HG02763 (cell line): ENCODE measurements around the gene TEKT3.

Experiments used
- ATAC-seq: cut with Tn5 transposase; IDR thresholded peaks from one replicate; pipeline ENCODE4 v1.9.1; 2021; ENCODE audit warnings: mild to moderate bottlenecking, moderate library complexity; ENCODE audit not compliant: unreplicated experiment

Gene TEKT3

DNA sequence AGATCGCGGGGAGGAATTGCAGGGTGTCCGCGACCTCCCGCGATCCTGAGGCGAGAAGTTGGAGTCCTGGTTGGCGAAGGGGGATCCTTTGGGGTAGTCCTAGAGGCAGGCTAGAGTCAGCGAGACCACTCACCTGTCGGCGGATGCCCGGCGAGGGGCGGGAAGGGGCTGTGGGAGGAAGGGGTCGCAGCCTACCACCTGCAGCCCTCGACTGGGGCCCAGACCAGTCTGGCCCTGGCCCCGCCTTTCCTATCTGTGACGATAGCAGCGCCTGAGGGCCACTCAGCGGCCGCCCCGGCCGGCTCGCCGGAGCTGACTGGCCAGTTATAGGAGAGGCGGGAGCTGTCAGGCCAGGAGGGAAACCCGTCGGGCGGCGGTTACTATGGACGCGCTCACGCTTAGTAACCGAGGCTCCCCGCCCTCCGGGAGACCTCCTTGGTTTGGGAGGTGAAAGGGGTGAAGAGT, at the start of gene TEKT3:
TSS of gene TEKT3 (minus strand) at position 213 of the 465 bp plus-strand sequence. CDS start 10,012 bp downstream, outside the sequence.
- ATAC-seq: no peak

DNA sequence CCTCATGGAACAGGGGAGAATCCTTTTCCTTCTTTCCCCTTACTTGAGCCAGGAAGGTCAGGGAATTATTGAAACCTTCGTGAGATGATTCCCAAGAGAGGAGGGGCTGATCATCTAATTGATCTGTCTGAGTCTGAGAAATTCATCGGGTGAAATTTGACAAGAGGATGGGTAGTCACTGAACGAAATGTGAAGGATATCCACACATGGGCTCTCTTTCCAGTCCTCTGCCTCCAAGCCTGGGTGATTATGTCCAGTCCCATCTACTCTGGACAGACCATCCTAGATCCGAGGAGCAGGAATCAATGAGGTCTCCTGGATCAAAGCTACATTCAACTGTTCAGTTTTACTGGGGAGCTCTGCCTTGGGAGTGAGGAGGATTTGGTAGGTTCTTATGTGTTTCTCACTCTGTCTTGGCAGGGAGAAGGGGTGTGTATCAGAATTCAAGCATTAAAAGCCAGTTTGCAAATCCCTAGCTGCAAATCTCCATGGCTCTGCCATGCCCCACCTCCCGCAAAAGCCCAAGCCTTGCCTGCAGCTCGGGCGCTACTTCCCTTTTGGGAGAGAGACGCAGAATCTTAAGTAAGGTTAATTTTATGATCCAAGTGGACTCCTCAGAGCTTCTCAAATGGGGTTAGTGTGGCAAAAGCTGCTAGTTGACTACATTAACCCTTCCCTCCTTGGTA, 47.1 kb upstream of the TEKT3 start:
- no peak for ATAC-seq

DNA sequence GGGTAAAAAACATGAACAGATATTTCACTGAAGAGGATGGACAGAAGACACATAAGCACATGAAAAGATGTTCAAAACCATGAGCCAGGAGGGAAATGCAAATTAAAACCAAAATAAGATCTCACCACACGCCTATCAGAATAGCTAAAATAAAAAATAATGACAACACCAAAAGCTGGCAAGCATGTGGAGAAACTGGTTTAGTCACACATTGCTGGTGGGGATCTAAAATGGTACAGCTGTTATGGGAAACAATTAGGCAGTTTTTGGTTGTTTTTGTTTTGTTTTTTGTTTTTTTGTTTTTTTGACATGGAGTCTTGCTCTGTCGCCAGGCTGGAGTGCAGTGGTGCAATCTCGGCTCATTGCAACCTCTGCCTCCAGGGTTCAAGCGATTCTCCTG, 44.7 kb upstream of the TEKT3 start:
- no peak for ATAC-seq

DNA sequence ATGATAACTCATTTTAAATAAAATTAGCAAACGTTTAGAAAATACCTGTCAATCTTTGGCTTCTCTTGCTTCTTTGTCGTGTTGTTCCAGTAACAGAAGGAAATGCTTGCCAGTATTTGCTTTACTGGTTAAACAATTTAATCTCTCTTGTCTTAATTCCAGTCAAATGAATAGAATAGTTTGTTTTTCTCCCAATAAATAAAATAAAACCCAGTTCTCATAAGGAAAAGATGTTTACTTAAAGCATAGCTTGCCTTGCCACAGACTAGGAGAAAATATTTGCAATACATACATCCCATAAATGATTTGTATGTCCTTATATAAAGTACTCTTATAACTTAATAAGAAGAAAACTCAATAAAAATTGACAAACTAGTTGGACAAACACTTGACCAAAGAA, 43.9 kb upstream of the TEKT3 start:
- no peak for ATAC-seq

DNA sequence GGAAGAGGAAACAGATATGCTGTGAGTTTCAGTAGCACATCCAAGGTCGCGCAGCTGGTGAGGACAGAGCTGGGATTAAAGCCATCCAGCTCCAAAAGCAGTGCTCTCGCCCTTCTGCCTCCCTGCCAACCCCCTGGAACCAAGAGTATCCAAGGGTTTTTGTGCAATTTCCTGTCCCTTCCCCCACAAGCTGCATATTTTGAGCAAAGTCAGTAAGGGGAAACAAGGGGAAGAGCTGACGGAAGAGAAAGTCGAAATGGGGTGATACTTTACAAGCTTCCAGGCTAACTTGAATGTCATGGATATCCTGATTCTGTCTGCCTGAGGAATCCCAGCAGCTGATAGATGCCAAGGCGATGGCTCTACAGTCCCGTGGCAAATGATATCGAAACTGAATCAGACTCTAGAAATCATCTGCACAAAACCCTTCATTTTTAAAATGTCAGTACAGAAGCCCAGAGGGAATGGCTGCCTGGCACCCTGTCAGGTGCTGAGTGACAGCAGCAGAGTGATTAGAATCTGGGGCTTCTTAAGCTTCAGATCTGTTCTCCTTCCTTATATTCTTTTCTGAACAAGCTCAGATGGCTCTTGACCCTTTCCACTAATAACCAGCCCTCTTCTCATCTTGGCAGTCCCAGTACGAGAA, 42.9 kb upstream of the TEKT3 start:
- no peak for ATAC-seq

DNA sequence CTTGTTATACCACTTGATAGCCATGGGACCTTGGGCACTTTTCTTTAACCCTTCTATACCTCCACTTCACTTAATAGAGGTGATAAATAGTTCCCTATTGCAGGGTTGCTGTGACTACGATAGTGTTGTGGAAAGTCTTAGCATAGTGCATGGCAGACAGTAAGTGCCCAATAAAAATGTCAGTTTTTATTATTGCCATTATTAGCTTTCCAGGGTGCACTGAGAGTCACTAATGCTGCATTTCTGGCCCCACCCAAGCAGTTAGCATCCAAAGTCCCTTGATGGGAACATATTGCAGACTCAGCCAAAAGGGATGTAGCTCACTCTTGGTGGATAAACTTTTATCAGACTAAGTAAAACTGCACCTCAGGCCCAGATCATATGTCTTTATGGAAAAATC, 41.5 kb upstream of the TEKT3 start:
- ATAC-seq: no peak

DNA sequence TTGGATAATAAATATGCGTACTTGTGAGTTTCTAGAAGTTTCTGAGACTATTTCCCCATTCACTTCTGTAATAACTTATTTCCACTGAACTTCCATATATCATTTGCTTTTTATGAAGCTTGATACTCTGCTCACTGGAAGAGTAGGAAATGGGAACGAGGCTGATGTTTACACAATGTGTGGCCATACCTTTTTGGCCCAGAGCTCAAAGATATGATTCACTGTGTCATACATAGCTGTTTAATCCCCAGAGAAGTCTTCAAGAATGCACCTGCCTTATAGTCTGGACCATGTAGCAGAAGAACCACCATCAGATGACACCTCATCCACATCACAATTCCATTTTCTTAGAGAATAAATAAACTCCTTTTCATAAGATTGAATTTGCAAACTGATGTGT, 40.3 kb upstream of the TEKT3 start:
- no peak for ATAC-seq

DNA sequence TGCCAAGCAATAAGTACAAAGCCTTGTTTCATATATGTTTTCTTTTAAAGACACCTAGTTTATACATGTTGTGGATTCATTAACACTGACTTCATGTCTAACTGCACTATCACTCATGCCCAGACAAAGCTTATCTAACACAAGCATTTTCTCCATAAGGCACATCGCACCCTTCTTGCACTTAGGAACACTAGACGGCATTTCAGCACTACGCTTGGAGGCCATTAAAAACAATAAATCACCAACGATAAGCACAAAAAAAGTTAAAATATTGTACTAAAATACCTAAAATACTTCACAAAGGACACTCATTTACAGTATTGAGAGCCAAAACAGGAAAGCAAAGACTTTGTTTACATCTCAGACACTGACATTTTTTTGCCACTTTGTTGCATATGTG, 39.0 kb upstream of the TEKT3 start:
- no peak for ATAC-seq

DNA sequence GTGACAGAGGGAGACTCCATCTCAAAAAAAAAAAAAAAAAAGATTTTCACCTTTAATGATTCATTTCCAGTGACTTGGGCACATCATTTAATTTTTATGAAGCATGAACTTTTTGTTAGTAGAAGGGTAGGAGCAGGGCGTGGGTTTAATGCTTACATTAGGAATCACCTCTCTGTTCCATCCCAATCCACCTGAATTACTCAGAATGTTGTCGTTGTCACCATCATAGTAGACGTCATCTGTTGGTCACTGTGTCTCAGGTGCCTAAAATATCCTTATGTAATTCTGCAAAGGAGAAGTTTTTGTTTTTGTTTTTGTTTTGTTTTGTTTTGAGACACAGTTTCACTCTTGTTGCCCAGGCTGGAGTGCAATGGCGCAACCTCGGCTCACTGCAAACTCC, 38.3 kb upstream of the TEKT3 start:
- ATAC-seq: no peak

DNA sequence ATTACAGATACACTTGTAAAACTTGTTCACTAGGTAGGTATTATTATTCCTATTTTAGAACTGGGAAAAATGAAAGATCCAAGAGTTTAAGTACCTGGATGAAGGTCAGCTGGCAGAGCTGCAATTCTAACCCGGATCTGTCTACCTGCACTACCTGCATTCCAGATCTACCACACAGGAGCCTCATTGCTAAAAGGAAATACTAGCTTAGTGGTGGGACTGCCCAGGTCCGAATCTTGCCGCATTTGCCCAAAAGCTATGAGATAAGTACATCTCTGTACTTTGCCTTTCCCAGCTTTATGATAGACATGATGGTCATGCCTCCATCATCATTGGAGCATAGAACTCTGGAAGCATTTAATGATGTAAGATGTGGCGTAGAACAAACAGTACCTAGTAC, 36.8 kb upstream of the TEKT3 start:
- no peak for ATAC-seq

DNA sequence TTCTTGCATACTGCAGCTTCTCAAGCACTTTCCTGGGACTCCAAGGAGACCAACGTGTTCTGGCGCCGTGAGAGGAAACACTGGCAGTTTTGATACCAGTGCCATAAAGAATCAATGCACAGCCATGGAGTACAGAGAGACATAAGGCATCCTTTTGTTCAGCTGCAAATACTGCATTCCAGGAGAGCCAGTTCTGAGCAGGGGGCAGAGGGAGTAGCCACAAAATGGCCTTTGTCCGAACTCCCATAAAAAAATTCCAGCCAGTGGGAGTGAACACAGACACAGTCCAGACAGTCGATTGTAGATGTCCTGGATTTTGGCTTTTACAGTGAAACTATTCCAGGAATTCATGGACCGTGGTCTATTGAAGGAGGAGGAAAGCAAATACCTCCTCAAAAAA, 36.2 kb upstream of the TEKT3 start:
- no peak for ATAC-seq

DNA sequence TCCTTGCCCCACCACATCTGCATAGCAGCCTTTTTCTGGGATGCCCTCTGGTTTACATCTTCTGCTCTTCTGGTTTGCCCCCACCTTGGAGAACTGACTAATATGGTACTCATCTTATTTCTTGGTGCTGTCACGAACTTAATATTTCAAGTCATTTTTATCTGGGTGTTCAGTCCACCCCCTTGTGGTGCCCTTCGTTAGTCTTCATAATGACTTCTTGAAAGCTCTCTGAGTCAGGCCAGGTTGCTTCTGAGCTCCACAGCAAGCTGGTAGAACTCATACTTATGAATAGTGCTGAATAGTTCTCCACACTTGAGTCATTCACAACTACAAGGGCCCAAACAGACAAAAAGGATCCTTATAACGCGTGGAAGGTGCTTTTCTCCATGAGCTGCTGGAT, 35.8 kb upstream of the TEKT3 start:
- ATAC-seq: no peak

DNA sequence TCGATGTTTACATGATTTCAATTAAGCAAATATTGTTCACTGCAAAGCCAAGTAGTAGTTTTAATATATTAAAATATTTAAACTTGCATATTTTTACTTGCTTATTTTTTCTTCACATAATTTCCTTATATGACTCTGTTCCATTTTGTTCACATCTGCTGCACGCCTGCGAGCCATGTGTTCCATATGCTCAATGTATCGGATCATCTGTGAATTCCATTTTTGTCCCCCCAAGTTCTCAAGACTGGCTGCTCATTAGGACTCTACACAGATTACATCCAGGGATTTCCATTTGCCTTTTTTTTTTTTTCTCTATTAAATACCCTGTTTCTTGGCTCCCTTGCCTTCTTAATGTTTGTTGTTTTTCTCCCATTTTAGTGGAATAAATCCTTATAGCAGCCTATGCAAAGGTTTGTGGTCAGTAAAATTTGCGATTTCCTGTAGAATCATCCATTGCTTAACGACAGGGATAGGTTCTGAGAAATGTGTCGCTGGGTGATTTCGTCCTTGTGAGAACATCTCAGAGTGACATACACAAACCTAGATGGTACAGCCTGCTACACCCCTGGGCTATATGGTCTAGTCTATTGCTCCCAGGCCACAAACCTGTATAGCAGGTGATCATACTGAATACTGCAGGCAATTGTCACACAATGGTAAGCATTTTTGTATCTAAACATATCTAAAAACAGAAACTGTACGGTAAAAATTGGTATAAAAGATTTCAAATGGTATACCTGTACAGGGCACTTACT, 30.2 kb upstream of the TEKT3 start:
- no peak for ATAC-seq

DNA sequence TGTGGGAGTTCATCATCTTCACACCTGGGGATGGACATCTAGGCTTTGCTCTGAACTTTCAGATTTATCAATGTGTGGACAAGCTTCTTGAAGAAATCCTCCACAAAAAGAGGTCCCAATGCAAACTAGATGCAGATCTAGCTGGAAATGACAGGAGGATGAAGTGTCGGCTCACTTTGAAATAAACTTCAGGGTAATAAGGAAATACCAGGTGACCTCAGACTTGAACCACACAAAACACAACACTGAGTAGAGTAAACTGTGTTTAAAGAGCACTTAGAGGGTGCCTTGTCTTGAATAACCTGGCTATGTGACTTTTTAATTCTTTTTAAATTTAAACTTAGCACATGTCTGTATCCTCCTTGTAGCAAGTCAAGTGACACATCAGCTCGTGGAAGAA, 27.2 kb upstream of the TEKT3 start:
- no peak for ATAC-seq

DNA sequence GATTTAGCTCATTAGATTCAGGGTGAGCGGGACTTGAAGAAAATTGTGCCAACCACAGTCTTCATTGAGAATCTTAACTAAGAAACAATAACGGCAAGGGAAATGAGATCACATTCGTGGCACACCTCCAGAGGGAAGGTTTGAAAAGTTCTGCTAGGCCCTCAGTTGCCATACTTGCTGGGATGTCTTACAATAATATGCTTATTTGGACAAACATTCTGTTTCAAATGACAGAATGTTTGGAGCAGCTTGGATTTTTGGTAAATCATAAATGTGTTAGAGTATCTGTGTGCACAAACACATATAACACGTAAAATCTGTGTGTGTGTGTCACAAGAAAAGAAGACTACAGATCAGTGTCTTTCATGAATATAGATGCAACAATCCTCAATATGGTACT, 24.6 kb upstream of the TEKT3 start:
- no peak for ATAC-seq

DNA sequence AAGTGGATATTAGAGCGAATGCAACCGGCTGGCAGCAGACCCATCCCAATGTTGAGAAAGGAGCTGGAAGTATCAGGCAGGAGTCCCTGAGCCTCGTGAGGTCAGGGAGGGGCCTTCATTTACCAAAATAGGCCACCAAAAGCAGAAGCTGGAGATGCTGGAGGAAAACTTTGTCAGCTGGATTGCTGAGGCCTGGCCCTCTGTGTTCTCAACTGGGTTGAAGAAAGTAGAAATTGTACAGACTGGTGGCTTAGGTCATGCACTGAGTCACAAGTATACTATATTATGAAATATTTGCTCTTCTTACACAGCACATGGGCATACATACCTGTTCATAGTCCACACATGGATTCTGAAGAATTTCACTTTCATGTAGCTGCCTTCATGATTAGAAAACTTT, 23.2 kb upstream of the TEKT3 start:
- no peak for ATAC-seq

DNA sequence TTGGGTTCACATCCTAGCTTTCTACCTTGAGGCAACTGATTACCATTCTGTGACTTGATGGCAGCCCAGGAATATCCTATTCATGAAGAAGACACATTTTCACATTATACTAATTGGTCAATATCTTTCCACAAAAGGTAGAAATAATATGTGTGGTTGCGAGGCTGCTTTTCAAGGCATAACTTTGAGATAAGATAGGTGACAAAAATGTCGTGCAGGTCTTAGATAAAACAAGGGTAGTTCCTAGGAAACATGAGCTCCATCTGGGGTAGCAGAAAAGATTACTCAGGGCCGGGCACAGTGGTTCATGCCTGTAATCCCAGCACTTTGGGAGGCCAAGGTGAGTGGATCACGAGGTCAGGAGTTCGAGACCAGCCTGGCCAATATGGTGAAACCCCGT, 22.3 kb upstream of the TEKT3 start:
- no peak for ATAC-seq

DNA sequence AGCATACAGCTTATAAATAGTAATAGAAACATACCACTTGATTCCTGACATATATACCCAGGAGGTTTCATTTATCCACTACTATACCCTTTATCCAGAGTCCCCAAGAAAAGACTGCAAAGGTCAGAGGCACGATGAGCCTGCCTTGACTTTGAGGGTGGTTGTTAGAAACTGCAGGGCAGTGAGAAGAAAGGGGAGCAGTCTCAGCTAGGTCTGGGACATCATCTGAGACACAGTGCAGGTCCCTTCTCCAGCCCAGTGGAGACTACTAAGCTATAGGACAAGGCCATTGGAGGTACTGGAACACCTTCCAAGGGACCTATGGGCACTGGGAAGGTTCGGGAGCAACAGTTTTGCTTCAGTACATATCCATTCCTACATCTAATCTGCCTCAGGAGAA, 20.2 kb upstream of the TEKT3 start:
- ATAC-seq: no peak

DNA sequence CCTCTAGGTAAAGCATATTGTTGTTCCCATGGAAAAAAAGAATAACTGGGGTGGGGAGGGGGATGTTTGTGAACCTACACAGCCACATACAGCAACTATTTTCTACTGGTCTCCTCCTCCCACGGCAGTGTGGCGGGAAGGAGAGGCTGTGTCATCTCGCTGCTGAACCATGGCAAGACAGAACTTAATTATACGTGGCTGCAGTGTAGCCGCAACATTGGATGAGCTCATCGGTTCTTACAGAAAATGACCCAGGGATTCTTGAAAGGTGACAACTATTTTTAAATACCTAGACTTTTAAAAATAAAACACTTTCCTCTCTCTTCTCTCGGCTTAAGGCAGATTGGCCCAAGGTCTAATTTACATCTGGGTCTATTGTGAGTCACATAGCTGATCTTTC, 19.8 kb upstream of the TEKT3 start:
- no peak for ATAC-seq

DNA sequence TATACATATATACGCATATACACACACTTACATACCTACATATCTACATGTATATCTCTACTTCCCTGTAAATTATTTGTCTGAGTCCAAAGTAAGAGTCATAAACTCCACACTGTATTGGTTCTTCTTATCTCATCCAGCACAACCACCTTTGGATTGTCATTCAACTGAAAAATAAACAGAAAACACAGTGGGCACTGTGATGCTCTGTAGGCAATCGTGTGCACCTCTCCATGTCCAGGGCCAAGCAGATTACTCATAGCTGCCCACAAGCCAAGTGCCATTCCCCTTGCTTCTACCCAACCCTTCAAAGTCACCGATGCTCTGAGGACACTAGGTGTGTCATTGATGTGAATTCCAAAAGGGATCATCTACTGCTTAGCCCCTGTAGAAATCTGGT, 12.9 kb upstream of the TEKT3 start:
- ATAC-seq: no peak

DNA sequence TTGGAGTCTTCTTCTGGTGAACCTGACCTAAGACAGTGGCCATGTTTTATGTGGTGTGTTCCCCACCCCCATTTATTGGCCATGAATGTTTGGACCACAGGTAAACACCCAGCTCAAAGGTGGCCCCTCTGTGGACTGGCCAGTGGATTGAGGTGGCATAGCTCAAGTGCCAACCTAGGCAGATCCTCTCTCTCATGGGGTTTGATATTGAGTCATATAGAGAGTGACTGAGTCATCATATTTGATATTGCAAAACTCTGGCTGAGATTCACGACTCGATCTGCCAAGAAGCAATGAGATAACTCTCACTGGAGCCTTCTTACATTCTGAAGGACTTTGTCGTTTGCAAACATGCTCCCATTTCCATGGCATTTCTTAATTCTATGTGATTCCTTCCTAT, 10.5 kb upstream of the TEKT3 start:
- ATAC-seq: no peak

DNA sequence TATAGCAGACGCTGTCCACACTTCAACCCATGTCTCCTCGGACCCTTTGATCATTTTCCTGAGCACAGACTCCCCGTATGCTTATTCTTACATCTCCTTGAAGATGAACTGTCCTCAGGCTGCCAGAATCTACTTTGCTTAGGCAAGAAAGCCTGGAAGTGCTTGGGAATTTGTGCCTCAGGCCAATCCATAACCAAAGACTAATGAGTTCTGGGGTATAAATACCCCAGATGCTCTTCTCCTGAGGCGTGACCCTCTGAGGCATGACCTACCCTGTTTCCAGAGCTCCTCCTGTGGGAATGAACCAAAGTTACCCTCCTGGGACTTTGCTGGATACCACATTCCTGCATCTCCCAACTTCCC, 10.1 kb upstream of the TEKT3 start:
- ATAC-seq: no peak
